ENCODE measurements around the gene TBRG4.
"Not testable (repeated sequence)": the region's sequence is repeated elsewhere in the genome, so short reads cannot be mapped to it uniquely, and the experiment has no call there.

Gene TBRG4

DNA sequence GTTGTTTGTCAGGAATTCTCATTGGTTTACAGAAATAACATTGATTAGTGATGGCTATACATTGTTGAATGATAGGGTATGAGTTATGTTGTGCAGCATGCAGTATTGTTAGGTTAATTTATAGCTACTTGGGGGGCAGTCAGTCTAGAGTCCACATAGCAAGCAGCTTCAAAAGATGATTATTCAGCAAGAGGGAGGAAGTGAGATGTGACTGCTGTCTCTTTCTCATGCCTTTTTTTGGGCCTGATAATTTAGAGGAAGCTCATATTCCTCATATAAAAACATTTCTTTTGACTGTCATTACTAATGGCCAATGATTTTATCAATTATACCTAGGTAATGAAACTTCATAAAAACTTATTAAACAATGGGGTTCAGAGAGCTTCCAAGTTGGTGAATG lies 3.4 kb upstream of the TBRG4 start:
- Histone ChIP-seq H2AFZ (ENCODE audit: low read depth) (no peak overlapping the region), H3K79me2 (ENCODE audit: insufficient read depth, low read depth) (peaks cover 16% of the 10 kb centered on the region), H3K27me3 (ENCODE audit: insufficient read depth, low read depth) (no peaks in the 10 kb centered on the region), H3K27ac (no peak overlapping the region), H4K20me1 (ENCODE audit: insufficient read depth) (no peaks in the 10 kb centered on the region), H3K4me3 (IDR thresholded peaks at IDR 0.05; ENCODE audit: insufficient read depth, low read depth, low read length) (no peak overlapping the region), H3K4me2 (no peak overlapping the region), H3K4me1 (ENCODE audit: low read depth, poor library complexity, severe bottlenecking) (peaks cover 18% of the 10 kb centered on the region), H3K9ac (no peak overlapping the region), H3K36me3 (ENCODE audit: insufficient read depth) (no peaks in the 10 kb centered on the region)
- TF ChIP-seq, protein P1, sequence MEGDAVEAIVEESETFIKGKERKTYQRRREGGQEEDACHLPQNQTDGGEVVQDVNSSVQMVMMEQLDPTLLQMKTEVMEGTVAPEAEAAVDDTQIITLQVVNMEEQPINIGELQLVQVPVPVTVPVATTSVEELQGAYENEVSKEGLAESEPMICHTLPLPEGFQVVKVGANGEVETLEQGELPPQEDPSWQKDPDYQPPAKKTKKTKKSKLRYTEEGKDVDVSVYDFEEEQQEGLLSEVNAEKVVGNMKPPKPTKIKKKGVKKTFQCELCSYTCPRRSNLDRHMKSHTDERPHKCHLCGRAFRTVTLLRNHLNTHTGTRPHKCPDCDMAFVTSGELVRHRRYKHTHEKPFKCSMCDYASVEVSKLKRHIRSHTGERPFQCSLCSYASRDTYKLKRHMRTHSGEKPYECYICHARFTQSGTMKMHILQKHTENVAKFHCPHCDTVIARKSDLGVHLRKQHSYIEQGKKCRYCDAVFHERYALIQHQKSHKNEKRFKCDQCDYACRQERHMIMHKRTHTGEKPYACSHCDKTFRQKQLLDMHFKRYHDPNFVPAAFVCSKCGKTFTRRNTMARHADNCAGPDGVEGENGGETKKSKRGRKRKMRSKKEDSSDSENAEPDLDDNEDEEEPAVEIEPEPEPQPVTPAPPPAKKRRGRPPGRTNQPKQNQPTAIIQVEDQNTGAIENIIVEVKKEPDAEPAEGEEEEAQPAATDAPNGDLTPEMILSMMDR (conservative IDR thresholded peaks at IDR 0.05; ENCODE audit: low read depth, low read length) = no peak

DNA sequence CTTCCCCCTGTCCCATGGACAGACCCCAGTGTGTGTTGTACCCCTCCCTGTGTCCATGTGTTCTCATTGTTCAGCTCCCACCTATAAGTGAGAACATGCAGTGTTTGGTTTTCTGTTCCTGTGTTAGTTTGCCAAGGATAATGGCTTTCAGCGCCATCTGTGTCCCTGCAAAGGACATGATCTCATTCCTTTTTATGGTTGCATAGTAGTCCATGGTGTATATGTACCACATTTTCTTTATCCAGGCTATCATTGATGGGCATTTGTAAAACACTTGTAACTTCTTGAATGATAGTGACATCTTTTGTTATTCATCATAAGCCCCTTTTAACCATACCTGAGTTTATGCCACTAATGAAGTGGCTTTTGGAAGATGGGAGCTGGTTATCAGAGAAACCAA lies 2.8 kb upstream of the TBRG4 start:
- not testable (repeated sequence) for H3K27ac ChIP-seq, H3K4me2 ChIP-seq
- peaks cover 25% of the 10 kb centered on the region for H3K4me1 ChIP-seq (ENCODE audit: low read depth, poor library complexity, severe bottlenecking)

DNA sequence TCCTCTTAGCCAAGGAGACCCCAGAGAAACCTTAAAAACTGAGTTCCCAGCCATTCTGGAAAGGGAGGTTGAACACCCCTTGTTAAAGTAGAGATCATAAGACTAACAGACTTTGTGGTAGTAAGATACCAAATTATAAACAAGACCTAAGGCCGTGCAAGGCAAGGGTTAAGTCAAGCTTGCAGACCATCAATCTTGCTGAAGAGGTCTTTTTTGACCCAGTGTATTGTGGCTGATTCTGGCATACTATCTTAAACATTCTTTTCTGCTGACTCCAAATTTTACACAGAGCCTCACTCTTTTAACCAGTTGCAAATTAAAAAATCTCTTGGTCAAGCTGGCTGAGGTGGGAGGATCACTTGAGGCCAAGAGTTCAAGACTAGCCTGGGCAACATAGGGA lies 1.2 kb upstream of the TBRG4 start:
- Histone ChIP-seq H3K27me3 (ENCODE audit: insufficient read depth, low read depth) (no peaks in the 10 kb centered on the region), H3K4me1 (ENCODE audit: low read depth, poor library complexity, severe bottlenecking) (peaks cover 36% of the 10 kb centered on the region), H4K20me1 (ENCODE audit: insufficient read depth) (peaks cover 5% of the 10 kb centered on the region; the same call in 1 of the 2 replicates), H3K9ac (no peak overlapping the region), H3K79me2 (ENCODE audit: insufficient read depth, low read depth) (peaks cover 38% of the 10 kb centered on the region), H3K4me2 (peak overlapping the region; percentile 48; the same call in 1 of the 2 replicates), H3K27ac (no peak overlapping the region), H2AFZ (ENCODE audit: low read depth) (no peak overlapping the region), H3K4me3 (IDR thresholded peaks at IDR 0.05; ENCODE audit: insufficient read depth, low read depth, low read length) (no peak overlapping the region), H3K36me3 (ENCODE audit: insufficient read depth) (peaks cover 1% of the 10 kb centered on the region; the same call in 1 of the 2 replicates)
- TF ChIP-seq, protein P1 (conservative IDR thresholded peaks at IDR 0.05; ENCODE audit: low read depth, low read length) = no peak

More for the DNA sequence above, 2.8 kb upstream of the TBRG4 start:
- not testable (repeated sequence) for H3K4me3 ChIP-seq (IDR thresholded peaks at IDR 0.05; ENCODE audit: insufficient read depth, low read depth, low read length); H3K36me3 ChIP-seq (ENCODE audit: insufficient read depth); H3K27me3 ChIP-seq (ENCODE audit: insufficient read depth, low read depth); H3K9ac ChIP-seq; H2AFZ ChIP-seq (ENCODE audit: low read depth); H4K20me1 ChIP-seq (ENCODE audit: insufficient read depth)
- H3K79me2 ChIP-seq (ENCODE audit: insufficient read depth, low read depth) = peaks cover 22% of the 10 kb centered on the region

DNA sequence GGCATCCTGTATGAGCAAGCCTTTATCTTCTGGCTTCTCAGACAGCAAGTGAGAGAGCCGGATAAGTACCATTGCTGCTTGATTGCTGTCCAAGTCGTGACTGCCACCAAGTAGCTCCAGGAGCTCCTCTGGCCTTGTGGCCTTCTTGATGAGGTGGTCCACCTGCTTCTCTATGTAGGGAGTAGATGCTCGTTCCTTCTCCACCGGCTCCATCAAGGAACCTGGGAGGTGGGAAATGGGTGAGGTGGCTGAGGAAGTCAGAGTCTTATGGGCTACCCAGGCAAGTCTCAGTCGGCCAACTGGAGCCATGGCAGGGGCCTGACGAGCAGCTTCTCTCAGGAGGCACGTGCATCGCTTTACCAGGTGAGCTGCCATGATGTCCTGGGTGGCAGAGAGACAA lies 2.6 kb downstream of the TBRG4 start:
- peaks cover 9% of the 10 kb centered on the region; the same call in 1 of the 2 replicates for H3K36me3 ChIP-seq (ENCODE audit: insufficient read depth)
- no peak overlapping the region for H3K9ac ChIP-seq
- H3K27me3 ChIP-seq (ENCODE audit: insufficient read depth, low read depth) = no peaks in the 10 kb centered on the region
- H3K4me3 ChIP-seq (IDR thresholded peaks at IDR 0.05; ENCODE audit: insufficient read depth, low read depth, low read length) = no peak overlapping the region
- H4K20me1 ChIP-seq (ENCODE audit: insufficient read depth) = peaks cover 20% of the 10 kb centered on the region; the same call in 1 of the 2 replicates
- no peak overlapping the region for H2AFZ ChIP-seq (ENCODE audit: low read depth)
- peak overlapping the region; percentile 10; the same call in 1 of the 2 replicates for H3K4me2 ChIP-seq
- H3K4me1 ChIP-seq (ENCODE audit: low read depth, poor library complexity, severe bottlenecking) = peaks cover 36% of the 10 kb centered on the region
- peaks cover 58% of the 10 kb centered on the region for H3K79me2 ChIP-seq (ENCODE audit: insufficient read depth, low read depth)
- H3K27ac ChIP-seq = no peak overlapping the region
- TF ChIP-seq, protein P1 (conservative IDR thresholded peaks at IDR 0.05; ENCODE audit: low read depth, low read length) = no peak

DNA sequence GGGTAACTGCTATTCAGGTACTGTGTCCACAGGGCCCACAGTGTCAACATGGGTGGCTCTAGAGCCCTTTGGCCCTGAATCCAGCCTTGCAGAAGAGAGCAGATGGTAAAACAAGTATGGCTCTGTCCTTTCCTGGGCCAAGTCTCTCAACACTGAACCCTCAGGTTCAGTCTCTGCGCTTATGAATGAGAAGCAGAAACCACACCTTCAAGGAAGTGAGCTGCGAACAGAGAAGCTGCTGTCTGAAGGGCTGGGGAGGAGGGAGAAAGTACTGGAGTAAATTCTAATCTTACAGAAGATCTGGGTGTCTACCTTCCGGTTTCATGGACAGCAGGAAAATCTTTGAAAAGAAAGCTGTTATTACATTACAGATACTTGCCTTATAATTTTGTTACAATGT lies 4.1 kb downstream of the TBRG4 start:
- H3K4me1 ChIP-seq (ENCODE audit: low read depth, poor library complexity, severe bottlenecking) = peaks cover 31% of the 10 kb centered on the region
- H3K27me3 ChIP-seq (ENCODE audit: insufficient read depth, low read depth) = no peaks in the 10 kb centered on the region
- no peak overlapping the region for H3K4me3 ChIP-seq (IDR thresholded peaks at IDR 0.05; ENCODE audit: insufficient read depth, low read depth, low read length)
- H3K36me3 ChIP-seq (ENCODE audit: insufficient read depth) = peaks cover 19% of the 10 kb centered on the region; the same call in 1 of the 2 replicates
- TF ChIP-seq, protein P1 (conservative IDR thresholded peaks at IDR 0.05; ENCODE audit: low read depth, low read length) = no peak
- H3K79me2 ChIP-seq (ENCODE audit: insufficient read depth, low read depth) = peaks cover 58% of the 10 kb centered on the region
- H3K27ac ChIP-seq = no peak overlapping the region
- H3K9ac ChIP-seq = no peak overlapping the region
- no peak overlapping the region for H3K4me2 ChIP-seq
- peaks cover 20% of the 10 kb centered on the region; the same call in 1 of the 2 replicates for H4K20me1 ChIP-seq (ENCODE audit: insufficient read depth)
- no peak overlapping the region for H2AFZ ChIP-seq (ENCODE audit: low read depth)
